ENCODE measurements around the gene APBA2.

The APBA2 gene

DNA sequence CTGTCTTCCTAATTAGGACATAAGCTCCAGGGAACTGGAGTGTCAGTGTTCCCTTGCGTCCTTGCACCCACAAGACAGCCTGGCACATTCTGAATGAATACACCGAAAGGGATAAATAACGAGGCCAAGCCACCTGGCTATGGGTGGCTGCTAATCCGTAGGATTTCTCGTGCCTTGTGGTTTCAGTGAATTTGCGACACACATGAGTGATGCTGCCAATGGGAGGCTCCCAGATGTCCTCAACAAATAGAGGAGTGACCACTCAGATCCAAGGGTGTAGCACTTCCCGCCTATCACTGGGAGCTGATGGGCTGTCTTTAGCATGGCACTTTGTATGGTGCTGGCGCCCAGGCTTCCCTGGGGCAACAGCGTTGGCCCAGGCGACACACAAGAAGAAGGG is 43.4 kb downstream of the APBA2 start:
- DNase-seq (ENCODE audit: low read depth): no peak
- TF ChIP-seq CTCF (IDR thresholded peaks at IDR 0.05; ENCODE audit: low read depth, low read length, missing control alignments): no peak
- no peak overlapping the region for H3K4me3 ChIP-seq (ENCODE audit: low read depth, low read length)

DNA sequence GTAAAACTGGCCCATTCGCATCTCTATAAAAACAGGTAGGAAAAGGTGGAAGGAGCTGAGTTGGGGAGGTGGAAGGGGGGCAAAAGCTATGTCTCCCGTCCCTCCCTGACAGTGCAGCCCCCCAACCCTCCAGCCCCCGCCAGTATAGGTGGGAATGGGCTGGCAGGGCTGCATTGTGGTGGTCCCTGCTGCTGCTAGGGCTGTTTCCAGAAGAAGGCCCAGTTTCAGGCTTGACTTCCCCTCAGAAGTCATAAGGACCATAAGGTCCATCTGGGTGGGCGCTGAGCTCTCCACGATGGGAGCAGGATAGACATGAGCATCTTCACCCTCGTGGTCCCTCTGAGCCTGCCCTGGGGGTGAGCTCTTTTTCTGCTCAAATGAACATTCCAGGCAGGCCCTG is 44.2 kb downstream of the APBA2 start:
- DNase-seq (ENCODE audit: low read depth): no peak
- no peak overlapping the region for H3K4me3 ChIP-seq (ENCODE audit: low read depth, low read length)
- TF ChIP-seq CTCF (IDR thresholded peaks at IDR 0.05; ENCODE audit: low read depth, low read length, missing control alignments): no peak

DNA sequence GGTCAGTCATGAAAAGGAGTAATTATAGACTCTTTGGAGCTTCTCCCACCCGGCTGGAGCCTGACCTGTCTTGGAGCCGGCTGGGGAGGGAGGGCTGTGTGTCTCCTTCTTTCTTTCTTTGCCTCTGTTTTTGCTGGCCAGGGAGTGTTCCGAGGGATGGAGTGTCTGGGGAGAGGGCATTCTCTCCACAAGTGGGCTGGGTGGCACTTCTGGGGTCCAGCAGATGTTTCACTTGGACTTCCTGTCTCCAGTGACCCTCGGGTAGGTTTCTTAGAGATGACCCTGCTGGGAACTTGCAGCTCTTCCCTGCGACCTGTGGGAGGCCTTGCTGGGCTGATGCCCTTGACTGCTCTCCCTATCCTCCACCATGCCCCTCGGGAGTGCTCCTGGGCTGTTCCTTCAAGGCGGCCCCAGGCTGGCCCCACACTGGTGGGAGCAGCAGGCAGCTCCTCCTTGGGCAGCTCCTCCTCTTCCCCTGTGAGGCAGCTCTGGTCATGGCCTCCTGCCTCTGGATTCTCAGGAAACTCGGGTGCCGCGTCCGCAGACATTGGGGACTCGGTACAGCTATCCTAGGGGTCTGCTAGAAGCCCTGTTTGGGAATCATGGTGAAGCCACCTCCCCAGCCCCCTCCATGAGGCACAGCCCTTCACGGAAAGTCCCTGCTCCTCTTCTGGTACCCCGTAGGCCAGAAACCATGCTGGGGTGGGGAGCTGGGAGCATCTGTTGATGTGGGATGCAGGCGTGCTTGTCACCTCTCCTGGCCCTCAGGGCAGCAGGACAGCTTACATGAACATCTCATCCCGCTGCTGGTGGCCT is 44.9 kb downstream of the APBA2 start:
- TF ChIP-seq CTCF (IDR thresholded peaks at IDR 0.05; ENCODE audit: low read depth, low read length, missing control alignments): no peak
- no peak overlapping the region for H3K4me3 ChIP-seq (ENCODE audit: low read depth, low read length)

DNA sequence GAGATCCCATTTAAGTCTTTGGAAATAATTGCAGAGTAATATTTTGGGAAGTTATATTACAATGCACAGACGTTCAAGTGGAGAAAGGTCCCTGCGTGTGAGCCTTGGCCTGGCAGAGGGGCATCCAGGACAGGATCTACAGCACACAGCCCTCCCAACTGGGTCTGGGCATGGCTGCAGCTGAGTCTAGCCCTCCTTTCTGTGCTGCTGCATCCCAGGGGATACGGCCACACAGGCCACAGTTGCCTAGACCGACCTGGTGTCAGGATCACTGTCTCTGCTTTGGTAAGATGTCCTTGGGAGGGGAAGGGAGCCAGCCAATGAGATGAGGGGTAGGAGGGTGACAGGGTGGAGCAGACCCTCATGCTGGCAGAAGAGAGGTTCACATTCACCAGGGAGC is 46.1 kb downstream of the APBA2 start:
- DNase-seq (ENCODE audit: low read depth): no peak
- TF ChIP-seq CTCF (IDR thresholded peaks at IDR 0.05; ENCODE audit: low read depth, low read length, missing control alignments): no peak
- no peak overlapping the region for H3K4me3 ChIP-seq (ENCODE audit: low read depth, low read length)

More for the DNA sequence above, 44.9 kb downstream of the APBA2 start:
- DNase-seq (ENCODE audit: low read depth): no peak

- TF ChIP-seq CTCF (IDR thresholded peaks at IDR 0.05; ENCODE audit: low read depth, low read length, missing control alignments): no peak
Observed at GRCh38 chr15:28932361-28932760, 46.6 kb downstream of the APBA2 start.

GRCh38 chr15:28933710-28934445 is 48.1 kb downstream of the APBA2 start:
- H3K4me3 ChIP-seq (ENCODE audit: low read depth, low read length): no peak overlapping the region
- no peak for TF ChIP-seq CTCF (IDR thresholded peaks at IDR 0.05; ENCODE audit: low read depth, low read length, missing control alignments)
- DNase-seq (ENCODE audit: low read depth): no peak

More at GRCh38 chr15:28932361-28932760, 46.6 kb downstream of the APBA2 start:
- no peak for DNase-seq (ENCODE audit: low read depth)
- no peak overlapping the region for H3K4me3 ChIP-seq (ENCODE audit: low read depth, low read length)
